Body of pancreas (tissue), 4 donors: Measurements from ENCODE around the gene CYP26C1.

Experiments used
- POLR2A ChIP-seq, 3 donors: fragments of 450-650 bp; IDR thresholded peaks; one replicate each; pipeline ENCODE4 v1.6.1; 2016; ENCODE audit warnings: antibody characterized with exemption in 3 of 3, mild to moderate bottlenecking in 2 of 3
- TF ChIP-seq, protein P1 (sequence below), 7 experiments: fragments of 450-650 bp in 4 of 7; fragments of 200-600 bp in 3 of 7; sonication (generic) in 3 of 7; IDR thresholded peaks; one replicate each; pipeline ENCODE4 v1.5.1; 2016 to 2019; ENCODE audit warnings: antibody characterized with exemption in 7 of 7

DNA sequence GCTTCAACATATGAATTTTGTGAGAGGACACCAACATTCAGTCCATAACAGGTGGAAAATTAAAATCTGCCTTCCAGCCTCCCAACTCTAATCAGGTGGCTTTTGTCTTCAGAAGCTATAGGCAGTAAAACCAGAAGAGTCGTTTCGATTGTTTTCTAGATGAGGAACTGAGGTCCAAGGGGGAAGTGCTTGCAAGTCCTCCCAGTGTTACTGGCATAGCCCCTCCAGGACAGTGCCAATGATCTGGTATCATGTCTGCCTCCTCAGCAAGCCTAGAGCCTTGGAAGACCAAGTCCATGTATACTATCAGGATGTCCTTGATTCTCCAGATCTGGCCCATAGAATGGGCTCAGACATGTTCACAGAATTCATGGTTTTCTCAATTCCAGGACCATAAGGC lies 30.0 kb downstream of the CYP26C1 start:
- TF ChIP-seq POLR2A (IDR thresholded peaks at IDR 0.05) = no peak
- TF ChIP-seq, protein P1, sequence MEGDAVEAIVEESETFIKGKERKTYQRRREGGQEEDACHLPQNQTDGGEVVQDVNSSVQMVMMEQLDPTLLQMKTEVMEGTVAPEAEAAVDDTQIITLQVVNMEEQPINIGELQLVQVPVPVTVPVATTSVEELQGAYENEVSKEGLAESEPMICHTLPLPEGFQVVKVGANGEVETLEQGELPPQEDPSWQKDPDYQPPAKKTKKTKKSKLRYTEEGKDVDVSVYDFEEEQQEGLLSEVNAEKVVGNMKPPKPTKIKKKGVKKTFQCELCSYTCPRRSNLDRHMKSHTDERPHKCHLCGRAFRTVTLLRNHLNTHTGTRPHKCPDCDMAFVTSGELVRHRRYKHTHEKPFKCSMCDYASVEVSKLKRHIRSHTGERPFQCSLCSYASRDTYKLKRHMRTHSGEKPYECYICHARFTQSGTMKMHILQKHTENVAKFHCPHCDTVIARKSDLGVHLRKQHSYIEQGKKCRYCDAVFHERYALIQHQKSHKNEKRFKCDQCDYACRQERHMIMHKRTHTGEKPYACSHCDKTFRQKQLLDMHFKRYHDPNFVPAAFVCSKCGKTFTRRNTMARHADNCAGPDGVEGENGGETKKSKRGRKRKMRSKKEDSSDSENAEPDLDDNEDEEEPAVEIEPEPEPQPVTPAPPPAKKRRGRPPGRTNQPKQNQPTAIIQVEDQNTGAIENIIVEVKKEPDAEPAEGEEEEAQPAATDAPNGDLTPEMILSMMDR (IDR thresholded peaks at IDR 0.05) = no peak
